ENCODE measurements around the gene UBAP1L.
"Not testable (repeated sequence)": the region's sequence is repeated elsewhere in the genome, so short reads cannot be mapped to it uniquely, and the experiment has no call there.

Gene UBAP1L

DNA sequence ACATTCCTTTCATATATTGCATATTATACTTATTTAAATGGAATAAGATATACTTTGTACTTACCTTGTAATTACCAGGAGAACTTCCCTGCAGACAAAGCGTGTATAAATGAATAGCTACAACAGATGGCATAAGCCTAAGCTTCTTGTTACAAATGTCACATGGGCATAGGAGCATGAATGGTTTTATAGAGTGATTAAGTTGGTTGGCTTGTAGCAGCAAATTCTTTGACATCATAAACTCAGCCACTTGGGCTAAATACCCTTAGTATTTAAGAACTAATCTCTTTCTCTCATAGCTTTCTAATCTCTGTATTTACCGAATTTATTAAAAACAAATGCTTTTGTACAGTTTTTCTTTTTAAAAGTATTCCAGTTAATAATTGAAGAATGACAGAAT is at the start of gene UBAP1L:
Gene UBAP1L, minus strand, starts transcription at position 115 of the 400 bp plus-strand sequence. CDS start 8,985 bp downstream, outside the sequence.
- no peak for DNase-seq

DNA sequence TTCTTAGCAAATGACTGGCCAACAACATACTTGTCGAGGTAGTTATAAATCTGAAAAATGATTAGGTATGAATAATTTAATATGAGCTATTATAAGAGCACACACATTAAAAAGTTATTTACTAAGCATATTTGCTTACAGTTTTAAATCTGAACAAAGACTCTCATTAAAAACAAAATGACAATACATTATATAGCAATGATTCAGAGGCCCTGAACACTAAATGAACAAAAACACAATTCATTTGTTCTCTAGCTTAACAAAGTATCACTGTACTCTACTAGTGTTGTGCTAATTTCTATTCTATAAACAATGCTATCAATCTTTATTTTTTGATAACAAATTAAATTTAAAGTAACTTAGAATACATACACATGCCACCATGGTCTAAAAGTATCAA is 49.1 kb upstream of the UBAP1L start:
- DNase-seq = no peak

- no peak for DNase-seq
These were observed 48.0 kb upstream of the UBAP1L start for GRCh38 chr15:65163041-65163440.

GRCh38 chr15:65156692-65157091 is 41.7 kb upstream of the UBAP1L start:
- no peak for DNase-seq

- no peak for DNase-seq
These were observed 39.7 kb upstream of the UBAP1L start for GRCh38 chr15:65154720-65155119.

GRCh38 chr15:65147902-65148301 is 32.9 kb upstream of the UBAP1L start:
- no peak for DNase-seq

GRCh38 chr15:65146438-65146837 is 31.4 kb upstream of the UBAP1L start:
- DNase-seq = no peak

GRCh38 chr15:65138631-65139030 is 23.6 kb upstream of the UBAP1L start:
- DNase-seq = not testable (repeated sequence)

DNA sequence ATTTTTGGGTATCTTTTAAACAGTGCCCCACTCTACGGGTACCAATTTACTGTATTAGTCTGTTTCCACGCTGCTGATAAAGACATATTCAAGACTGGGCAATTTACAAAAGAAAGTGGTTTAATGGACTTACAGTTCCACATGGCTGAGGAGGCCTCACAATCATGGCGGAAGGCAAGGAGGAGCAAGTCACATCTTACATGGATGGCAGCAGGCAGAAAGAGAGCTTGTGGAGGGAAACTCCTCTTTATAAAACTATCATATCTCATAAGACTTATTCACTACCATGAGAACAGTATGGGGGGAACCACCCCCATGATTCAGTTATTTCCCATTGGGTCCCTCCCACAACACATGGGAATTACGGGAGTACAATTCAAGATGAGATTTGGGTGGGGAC is 22.9 kb upstream of the UBAP1L start:
- not testable (repeated sequence) for DNase-seq

DNA sequence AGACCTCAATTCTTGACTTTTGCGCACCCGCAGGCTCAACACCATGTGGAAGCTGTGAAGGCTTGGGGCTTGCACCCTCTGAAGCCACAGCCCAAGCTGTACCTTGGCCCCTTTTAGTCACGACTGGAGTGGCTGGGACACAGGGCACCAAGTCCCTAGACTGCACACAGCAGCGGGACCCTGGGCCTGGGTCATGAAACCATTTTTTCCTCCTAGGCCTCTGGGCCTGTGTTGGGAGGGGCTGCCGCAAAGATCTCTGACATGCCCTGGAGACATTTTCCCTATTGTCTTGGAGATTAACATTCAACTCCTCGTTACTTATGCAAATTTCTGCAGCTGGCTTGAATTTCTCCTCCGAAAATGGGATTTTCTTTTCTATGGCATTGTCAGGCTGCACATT is 22.1 kb upstream of the UBAP1L start:
- DNase-seq = not testable (repeated sequence)

DNA sequence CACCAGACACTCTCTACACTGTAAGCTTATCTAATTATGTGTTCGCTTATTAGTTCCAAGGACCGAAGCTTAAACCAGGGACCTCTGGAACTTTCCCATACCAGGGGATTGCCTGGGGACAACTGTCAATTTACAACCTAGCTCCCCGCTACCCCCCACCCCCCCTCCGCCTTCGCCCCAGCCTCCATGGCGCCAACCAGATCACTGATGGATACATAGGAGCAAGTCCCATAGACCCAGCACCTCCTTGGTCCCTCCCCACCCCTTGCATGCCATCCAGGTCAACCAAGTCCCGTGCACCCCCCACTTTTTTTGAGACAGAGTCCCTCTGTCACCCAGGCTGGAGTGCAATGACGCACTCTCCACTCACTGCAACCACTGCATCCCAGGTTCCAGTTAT is 19.5 kb upstream of the UBAP1L start:
- no peak for DNase-seq

DNA sequence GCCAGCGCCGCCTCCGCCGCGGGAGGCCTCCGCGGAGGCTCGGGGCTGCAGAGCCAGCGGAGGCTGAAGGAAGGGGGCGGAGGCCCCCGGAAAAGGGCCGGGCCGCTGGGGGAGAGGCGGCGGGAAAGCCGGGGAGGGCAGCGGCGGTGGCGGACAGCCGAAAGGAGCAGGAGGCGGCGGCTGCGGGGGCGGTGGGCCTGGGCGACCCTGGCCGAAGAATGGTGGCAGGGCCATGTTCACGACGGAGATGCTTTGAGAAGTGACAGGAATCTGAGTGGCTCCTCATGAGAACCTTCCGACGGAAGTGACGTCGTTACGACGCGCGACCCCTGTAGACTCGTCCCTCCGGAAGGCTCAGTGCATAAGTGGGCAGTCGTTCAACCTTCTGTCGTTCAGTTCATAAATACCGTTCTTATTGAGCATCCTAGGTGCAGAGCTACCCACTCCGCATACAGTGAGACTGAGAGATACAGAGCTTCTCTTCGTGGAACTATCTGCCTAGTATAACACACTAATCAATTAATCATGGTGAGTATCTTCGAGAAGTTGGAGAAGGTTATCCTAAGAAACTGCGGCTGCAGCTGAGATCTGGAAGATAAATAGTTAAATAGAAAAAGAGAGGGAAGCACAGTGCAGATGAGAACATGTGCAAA is 18.7 kb upstream of the UBAP1L start, which contains the start of gene PDCD7:
Gene PDCD7, minus strand, starts transcription at position 261 of the 653 bp plus-strand sequence. Its CDS starts 27 bp downstream, at position 234.
- DNase-seq = peak; percentile 75

GRCh38 chr15:65132878-65133547 is 18.0 kb upstream of the UBAP1L start:
- DNase-seq = peak; percentile 54

DNA sequence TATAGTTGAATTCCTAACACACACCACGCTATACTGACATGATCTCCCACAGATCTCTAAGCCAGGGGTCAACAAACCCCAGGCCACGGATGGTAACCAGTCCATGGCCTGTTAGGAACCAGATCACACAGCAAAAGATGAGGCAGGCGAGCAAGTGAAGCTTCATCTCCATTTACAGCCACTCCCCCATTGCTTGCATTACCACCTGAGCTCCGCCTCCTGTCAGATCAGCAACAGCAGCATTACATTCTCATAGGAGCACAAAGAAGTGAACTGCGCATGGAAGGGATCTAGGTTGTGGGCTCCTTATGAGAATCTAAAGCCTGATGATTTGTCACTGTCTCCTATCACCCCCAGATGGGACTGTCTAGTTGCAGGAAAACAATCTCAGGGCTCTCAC is 15.9 kb upstream of the UBAP1L start:
- DNase-seq = no peak

- DNase-seq = no peak
These were observed 542 bp upstream of the UBAP1L start for GRCh38 chr15:65115542-65115941.

GRCh38 chr15:65110676-65111292 is 4.2 kb downstream of the UBAP1L start:
- DNase-seq = no peak

GRCh38 chr15:65106011-65106590 is 8.9 kb downstream of the UBAP1L start:
- no peak for DNase-seq

- DNase-seq = no peak
These were observed 10.0 kb downstream of the UBAP1L start for GRCh38 chr15:65105038-65105437.

GRCh38 chr15:65102912-65103311 is 12.1 kb downstream of the UBAP1L start:
- DNase-seq = no peak

DNA sequence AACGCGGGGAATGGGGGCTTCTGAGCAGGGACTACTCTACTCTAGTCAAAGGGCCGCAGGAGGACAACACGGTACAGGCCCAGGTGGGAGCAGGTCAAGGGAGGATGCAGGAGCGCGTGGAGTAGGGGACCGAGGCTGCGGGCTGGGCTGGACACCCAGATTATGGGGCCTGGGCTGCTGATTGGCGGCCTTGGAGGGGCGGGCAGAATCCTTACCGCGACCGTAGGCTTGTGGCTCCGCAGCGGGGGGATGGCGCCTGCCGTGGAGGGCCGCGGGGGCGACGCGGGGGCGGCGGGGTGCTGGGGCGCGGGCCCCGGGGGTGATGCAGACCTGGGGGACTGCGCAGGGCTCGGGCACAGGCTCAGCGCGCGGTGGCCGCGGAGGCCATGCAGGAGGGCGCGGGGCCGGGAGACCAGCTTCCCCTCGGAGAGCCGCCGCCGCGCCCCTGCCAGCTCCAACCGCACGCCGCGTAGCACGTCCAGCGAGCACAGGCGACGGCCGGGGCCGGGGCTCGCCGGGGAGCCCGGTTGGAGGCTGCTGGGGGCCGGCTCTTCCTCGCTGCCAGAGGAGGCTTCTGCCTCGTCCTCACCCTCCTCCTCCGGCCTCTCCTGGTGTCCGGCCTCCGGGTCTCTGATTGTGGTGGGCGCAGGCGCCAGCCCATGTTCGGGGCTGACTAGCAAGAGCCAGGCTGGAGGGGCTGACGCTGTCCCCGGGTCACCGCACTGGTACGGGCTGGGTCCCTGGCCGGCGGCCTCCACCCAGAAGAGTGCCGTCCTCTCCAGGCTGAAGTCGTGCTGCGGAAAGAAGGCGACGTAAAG is 12.9 kb downstream of the UBAP1L start:
- no peak for DNase-seq

- peak; percentile 57 for DNase-seq
These were observed 13.5 kb downstream of the UBAP1L start for GRCh38 chr15:65101411-65101890.

GRCh38 chr15:65100442-65100841 is 14.6 kb downstream of the UBAP1L start:
- DNase-seq = no peak

DNA sequence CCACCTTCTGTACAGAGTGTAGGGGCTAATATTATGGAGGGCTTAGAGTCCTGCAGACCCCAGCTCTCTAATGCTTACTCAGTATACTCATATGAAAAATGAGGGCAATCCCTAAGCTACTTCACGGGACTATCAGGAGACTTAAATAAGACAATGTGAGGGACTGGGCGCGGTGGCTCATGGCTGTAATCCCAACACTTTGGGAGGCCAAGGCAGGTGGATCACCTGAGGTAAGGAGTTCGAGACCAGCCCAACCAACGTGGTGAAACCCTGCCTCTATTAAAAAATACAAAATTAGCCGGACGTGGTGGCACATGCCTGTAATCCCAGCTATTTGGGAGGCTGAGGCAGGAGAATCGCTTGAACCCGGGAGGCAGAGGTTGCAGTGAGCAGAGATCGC is 15.2 kb downstream of the UBAP1L start:
- DNase-seq = not testable (repeated sequence)

Data from activated CD4-positive, CD25-positive, alpha-beta regulatory T cell treated with anti-CD3 and anti-CD28 coated beads, Interleukin-2, amount 50 U/mL, for 72 hours (primary cell).